ENCODE measurements around the gene EIF4G3.

The EIF4G3 gene

DNA sequence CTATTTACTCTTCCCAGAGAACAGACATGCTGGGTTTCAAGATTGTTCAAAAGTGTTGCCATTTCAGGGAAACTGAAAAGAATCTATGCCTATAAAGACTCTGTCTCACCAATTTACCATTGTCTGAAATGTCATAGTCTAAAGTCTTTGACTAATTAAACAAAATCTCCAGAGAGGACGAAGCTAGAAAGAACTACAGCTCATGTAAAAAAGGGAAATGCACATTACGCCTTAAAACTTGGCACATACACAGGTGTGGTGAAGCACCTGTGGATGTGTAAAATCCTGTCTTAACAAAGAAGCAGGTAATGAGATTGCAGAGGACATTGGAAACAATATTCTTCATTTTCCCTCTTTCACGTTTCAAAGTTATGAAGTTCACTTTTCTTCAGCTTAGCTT lies 130.6 kb downstream of the EIF4G3 start:
- no peaks in the 10 kb centered on the region for H3K9me3 ChIP-seq (ENCODE audit: insufficient read depth, low read length)
- H3K4me3 ChIP-seq (ENCODE audit: insufficient read depth, low read length, poor library complexity, severe bottlenecking): no peak overlapping the region
- H3K4me2 ChIP-seq (ENCODE audit: low read depth, low read length, poor library complexity, severe bottlenecking): no peak overlapping the region
- H3F3A ChIP-seq (ENCODE audit: insufficient read depth): peaks cover 4% of the 10 kb centered on the region
- peaks cover 17% of the 10 kb centered on the region; the same call in 1 of the 2 replicates for H3K36me3 ChIP-seq (ENCODE audit: low read length)
- no peak overlapping the region for H2AFZ ChIP-seq (ENCODE audit: low read depth, low read length, severe bottlenecking)
- no peak overlapping the region for H3K9ac ChIP-seq (ENCODE audit: low read length)
- no peaks in the 10 kb centered on the region for H3K9me2 ChIP-seq (replicated peaks; ENCODE audit: insufficient read depth, low read length)
- no peak overlapping the region for H3K27ac ChIP-seq (ENCODE audit: low read depth, low read length)
- 0 out of 2 replicates have a peak, but pooled peaks cover 6% of the 10 kb centered on the region for H4K20me1 ChIP-seq (ENCODE audit: low read depth, low read length)
- peaks cover 64% of the 10 kb centered on the region for H3K79me2 ChIP-seq (ENCODE audit: insufficient read depth, low read length)
- TF ChIP-seq, protein P1, sequence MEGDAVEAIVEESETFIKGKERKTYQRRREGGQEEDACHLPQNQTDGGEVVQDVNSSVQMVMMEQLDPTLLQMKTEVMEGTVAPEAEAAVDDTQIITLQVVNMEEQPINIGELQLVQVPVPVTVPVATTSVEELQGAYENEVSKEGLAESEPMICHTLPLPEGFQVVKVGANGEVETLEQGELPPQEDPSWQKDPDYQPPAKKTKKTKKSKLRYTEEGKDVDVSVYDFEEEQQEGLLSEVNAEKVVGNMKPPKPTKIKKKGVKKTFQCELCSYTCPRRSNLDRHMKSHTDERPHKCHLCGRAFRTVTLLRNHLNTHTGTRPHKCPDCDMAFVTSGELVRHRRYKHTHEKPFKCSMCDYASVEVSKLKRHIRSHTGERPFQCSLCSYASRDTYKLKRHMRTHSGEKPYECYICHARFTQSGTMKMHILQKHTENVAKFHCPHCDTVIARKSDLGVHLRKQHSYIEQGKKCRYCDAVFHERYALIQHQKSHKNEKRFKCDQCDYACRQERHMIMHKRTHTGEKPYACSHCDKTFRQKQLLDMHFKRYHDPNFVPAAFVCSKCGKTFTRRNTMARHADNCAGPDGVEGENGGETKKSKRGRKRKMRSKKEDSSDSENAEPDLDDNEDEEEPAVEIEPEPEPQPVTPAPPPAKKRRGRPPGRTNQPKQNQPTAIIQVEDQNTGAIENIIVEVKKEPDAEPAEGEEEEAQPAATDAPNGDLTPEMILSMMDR (IDR thresholded peaks at IDR 0.05; ENCODE audit: insufficient read depth, low read length, poor library complexity, severe bottlenecking): no peak
- TF ChIP-seq EZH2phosphoT487 (conservative IDR thresholded peaks at IDR 0.05; ENCODE audit: low read length): no peak
- no peaks in the 10 kb centered on the region for H3K27me3 ChIP-seq (ENCODE audit: low read length)

GRCh38 chr1:21045351-21045750 lies 131.3 kb downstream of the EIF4G3 start:
- H3K9me3 ChIP-seq (ENCODE audit: insufficient read depth, low read length): no peaks in the 10 kb centered on the region
- H2AFZ ChIP-seq (ENCODE audit: low read depth, low read length, severe bottlenecking): no peak overlapping the region
- no peaks in the 10 kb centered on the region for H3K27me3 ChIP-seq (ENCODE audit: low read length)
- no peak for TF ChIP-seq EZH2phosphoT487 (conservative IDR thresholded peaks at IDR 0.05; ENCODE audit: low read length)
- TF ChIP-seq, protein P1 (IDR thresholded peaks at IDR 0.05; ENCODE audit: insufficient read depth, low read length, poor library complexity, severe bottlenecking): no peak
- no peak overlapping the region for H3K4me3 ChIP-seq (ENCODE audit: insufficient read depth, low read length, poor library complexity, severe bottlenecking)
- H3F3A ChIP-seq (ENCODE audit: insufficient read depth): peaks cover 3% of the 10 kb centered on the region; the same call in 1 of the 2 replicates
- H3K79me2 ChIP-seq (ENCODE audit: insufficient read depth, low read length): peaks cover 72% of the 10 kb centered on the region
- H3K9ac ChIP-seq (ENCODE audit: low read length): no peak overlapping the region
- peaks cover 12% of the 10 kb centered on the region; the same call in 1 of the 2 replicates for H3K36me3 ChIP-seq (ENCODE audit: low read length)
- H3K9me2 ChIP-seq (replicated peaks; ENCODE audit: insufficient read depth, low read length): no peaks in the 10 kb centered on the region
- H4K20me1 ChIP-seq (ENCODE audit: low read depth, low read length): 0 out of 2 replicates have a peak, but pooled peaks cover 6% of the 10 kb centered on the region
- no peak overlapping the region for H3K27ac ChIP-seq (ENCODE audit: low read depth, low read length)
- no peak overlapping the region for H3K4me2 ChIP-seq (ENCODE audit: low read depth, low read length, poor library complexity, severe bottlenecking)

GRCh38 chr1:21042929-21043605 lies 133.6 kb downstream of the EIF4G3 start:
- Histone ChIP-seq H3K4me2 (ENCODE audit: low read depth, low read length, poor library complexity, severe bottlenecking) (no peak overlapping the region), H4K20me1 (ENCODE audit: low read depth, low read length) (0 out of 2 replicates have a peak, but pooled peaks cover 6% of the 10 kb centered on the region)

More at GRCh38 chr1:21042929-21043605, 133.6 kb downstream of the EIF4G3 start:
- no peaks in the 10 kb centered on the region for H3K27me3 ChIP-seq (ENCODE audit: low read length)
- no peak overlapping the region for H3K27ac ChIP-seq (ENCODE audit: low read depth, low read length)
- H3K9me3 ChIP-seq (ENCODE audit: insufficient read depth, low read length): no peaks in the 10 kb centered on the region
- H3K79me2 ChIP-seq (ENCODE audit: insufficient read depth, low read length): peaks cover 81% of the 10 kb centered on the region
- H3F3A ChIP-seq (ENCODE audit: insufficient read depth): peaks cover 3% of the 10 kb centered on the region; the same call in 1 of the 2 replicates
- H3K36me3 ChIP-seq (ENCODE audit: low read length): peaks cover 14% of the 10 kb centered on the region; the same call in 1 of the 2 replicates
- no peak overlapping the region for H3K4me3 ChIP-seq (ENCODE audit: insufficient read depth, low read length, poor library complexity, severe bottlenecking)
- no peak overlapping the region for H2AFZ ChIP-seq (ENCODE audit: low read depth, low read length, severe bottlenecking)
- H3K9me2 ChIP-seq (replicated peaks; ENCODE audit: insufficient read depth, low read length): no peaks in the 10 kb centered on the region
- H3K9ac ChIP-seq (ENCODE audit: low read length): no peak overlapping the region
- TF ChIP-seq, protein P1 (IDR thresholded peaks at IDR 0.05; ENCODE audit: insufficient read depth, low read length, poor library complexity, severe bottlenecking): no peak
- TF ChIP-seq EZH2phosphoT487 (conservative IDR thresholded peaks at IDR 0.05; ENCODE audit: low read length): no peak
